Measurements from ENCODE around the gene EZR. TPM values are rescaled to one million over a fixed set of nuclear protein-coding genes. Genes with fewer than 3 reads are reported as not detected.

The EZR gene
- total and polyA plus RNA-seq, 9 of the 15 experiments (the other 6 are each of a cell fraction or from before 2014, with no cell fraction given) = 36.5 to 162 (median 104) TPM

DNA sequence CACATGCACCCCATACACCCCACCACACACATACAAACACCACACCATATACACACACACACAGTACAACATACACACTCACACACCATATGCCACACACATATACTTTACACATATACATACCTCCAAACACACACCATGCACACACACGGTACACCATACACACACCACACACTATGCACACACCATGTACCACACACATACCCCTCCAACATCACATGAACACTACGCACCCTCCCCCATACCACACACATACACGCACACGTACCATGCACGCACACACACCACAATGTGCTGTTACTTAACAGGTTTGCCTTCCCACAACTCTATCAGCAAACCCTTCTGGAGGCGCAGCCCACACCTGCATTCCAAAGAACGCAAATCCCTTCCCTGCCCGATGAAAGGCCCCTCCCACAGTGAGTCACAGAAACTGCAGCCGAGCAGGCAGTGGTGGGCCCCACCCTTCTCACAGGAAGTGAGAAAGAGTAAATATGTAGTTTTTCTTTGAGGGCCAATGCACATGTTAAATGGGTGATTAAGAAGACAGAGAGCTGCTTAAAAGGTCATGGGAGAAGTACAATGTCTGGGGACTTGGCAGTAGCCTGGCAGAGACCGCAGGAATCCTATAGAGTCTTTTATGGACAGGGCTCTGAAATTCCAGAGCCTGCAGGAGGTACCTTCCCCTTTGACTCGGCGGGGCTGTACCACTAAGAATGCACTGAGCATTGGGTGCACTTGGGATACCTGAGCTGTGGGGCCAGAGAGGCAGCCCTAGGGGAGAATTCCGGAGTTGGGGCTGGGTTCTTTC is 34.1 kb upstream of the EZR start (continued):
- TF ChIP-seq, protein P1, sequence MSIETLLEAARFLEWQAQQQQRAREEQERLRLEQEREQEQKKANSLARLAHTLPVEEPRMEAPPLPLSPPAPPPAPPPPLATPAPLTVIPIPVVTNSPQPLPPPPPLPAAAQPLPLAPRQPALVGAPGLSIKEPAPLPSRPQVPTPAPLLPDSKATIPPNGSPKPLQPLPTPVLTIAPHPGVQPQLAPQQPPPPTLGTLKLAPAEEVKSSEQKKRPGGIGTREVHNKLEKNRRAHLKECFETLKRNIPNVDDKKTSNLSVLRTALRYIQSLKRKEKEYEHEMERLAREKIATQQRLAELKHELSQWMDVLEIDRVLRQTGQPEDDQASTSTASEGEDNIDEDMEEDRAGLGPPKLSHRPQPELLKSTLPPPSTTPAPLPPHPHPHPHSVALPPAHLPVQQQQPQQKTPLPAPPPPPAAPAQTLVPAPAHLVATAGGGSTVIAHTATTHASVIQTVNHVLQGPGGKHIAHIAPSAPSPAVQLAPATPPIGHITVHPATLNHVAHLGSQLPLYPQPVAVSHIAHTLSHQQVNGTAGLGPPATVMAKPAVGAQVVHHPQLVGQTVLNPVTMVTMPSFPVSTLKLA (conservative IDR thresholded peaks at IDR 0.05) = peak; percentile 89 to 94
- TF ChIP-seq ZNF134 (CRISPR knock-in tag; conservative IDR thresholded peaks at IDR 0.05) (no peak), ZNF764 (CRISPR knock-in tag; IDR thresholded peaks at IDR 0.05; ENCODE audit: low read depth) (no peak), MTF1 (CRISPR knock-in tag; IDR thresholded peaks at IDR 0.05; ENCODE audit: borderline replicate concordance) (no peak; the same call in 1 of the 2 replicates), RBM34 (IDR thresholded peaks at IDR 0.05; ENCODE audit: borderline replicate concordance, insufficient read depth, low read length) (no peak), ZZZ3 (IDR thresholded peaks at IDR 0.05) (peak; percentile 77; the same call in 1 of the 2 replicates), HNRNPK (IDR thresholded peaks at IDR 0.05; ENCODE audit: low read depth, low read length, poor library complexity, severe bottlenecking) (no peak), ARID2 (IDR thresholded peaks at IDR 0.05) (peak; percentile 100), RNF2 (IDR thresholded peaks at IDR 0.05) (peak; percentile 99), CBFA2T3 (IDR thresholded peaks at IDR 0.05) (peak; percentile 99), SREBF2 (CRISPR knock-in tag; IDR thresholded peaks at IDR 0.05) (no peak), RFX7 (CRISPR knock-in tag; IDR thresholded peaks at IDR 0.05) (no peak), SIX5 (IDR thresholded peaks at IDR 0.05; ENCODE audit: borderline replicate concordance in 1 of 2, insufficient read depth in 1 of 2, low read depth in 1 of 2, low read length in 2 of 2) (no peak), CHCHD3 (CRISPR knock-in tag; IDR thresholded peaks at IDR 0.05) (no peak), ZNF146 (CRISPR knock-in tag; IDR thresholded peaks at IDR 0.05; ENCODE audit: unreplicated experiment) (no peak), KAT2B (IDR thresholded peaks at IDR 0.05; ENCODE audit: low read depth, low read length) (no peak), MCM3 (IDR thresholded peaks at IDR 0.05) (peak; percentile 92), FIP1L1 (IDR thresholded peaks at IDR 0.05; ENCODE audit: low read depth, low read length, poor library complexity, severe bottlenecking) (no peak), BRD4 (IDR thresholded peaks at IDR 0.05) (peak; percentile 39; the same call in 1 of the 2 replicates)
- TF ChIP-seq, protein P2, sequence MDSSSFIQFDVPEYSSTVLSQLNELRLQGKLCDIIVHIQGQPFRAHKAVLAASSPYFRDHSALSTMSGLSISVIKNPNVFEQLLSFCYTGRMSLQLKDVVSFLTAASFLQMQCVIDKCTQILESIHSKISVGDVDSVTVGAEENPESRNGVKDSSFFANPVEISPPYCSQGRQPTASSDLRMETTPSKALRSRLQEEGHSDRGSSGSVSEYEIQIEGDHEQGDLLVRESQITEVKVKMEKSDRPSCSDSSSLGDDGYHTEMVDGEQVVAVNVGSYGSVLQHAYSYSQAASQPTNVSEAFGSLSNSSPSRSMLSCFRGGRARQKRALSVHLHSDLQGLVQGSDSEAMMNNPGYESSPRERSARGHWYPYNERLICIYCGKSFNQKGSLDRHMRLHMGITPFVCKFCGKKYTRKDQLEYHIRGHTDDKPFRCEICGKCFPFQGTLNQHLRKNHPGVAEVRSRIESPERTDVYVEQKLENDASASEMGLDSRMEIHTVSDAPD (CRISPR knock-in tag; IDR thresholded peaks at IDR 0.05) = no peak
- TF ChIP-seq, protein P3, sequence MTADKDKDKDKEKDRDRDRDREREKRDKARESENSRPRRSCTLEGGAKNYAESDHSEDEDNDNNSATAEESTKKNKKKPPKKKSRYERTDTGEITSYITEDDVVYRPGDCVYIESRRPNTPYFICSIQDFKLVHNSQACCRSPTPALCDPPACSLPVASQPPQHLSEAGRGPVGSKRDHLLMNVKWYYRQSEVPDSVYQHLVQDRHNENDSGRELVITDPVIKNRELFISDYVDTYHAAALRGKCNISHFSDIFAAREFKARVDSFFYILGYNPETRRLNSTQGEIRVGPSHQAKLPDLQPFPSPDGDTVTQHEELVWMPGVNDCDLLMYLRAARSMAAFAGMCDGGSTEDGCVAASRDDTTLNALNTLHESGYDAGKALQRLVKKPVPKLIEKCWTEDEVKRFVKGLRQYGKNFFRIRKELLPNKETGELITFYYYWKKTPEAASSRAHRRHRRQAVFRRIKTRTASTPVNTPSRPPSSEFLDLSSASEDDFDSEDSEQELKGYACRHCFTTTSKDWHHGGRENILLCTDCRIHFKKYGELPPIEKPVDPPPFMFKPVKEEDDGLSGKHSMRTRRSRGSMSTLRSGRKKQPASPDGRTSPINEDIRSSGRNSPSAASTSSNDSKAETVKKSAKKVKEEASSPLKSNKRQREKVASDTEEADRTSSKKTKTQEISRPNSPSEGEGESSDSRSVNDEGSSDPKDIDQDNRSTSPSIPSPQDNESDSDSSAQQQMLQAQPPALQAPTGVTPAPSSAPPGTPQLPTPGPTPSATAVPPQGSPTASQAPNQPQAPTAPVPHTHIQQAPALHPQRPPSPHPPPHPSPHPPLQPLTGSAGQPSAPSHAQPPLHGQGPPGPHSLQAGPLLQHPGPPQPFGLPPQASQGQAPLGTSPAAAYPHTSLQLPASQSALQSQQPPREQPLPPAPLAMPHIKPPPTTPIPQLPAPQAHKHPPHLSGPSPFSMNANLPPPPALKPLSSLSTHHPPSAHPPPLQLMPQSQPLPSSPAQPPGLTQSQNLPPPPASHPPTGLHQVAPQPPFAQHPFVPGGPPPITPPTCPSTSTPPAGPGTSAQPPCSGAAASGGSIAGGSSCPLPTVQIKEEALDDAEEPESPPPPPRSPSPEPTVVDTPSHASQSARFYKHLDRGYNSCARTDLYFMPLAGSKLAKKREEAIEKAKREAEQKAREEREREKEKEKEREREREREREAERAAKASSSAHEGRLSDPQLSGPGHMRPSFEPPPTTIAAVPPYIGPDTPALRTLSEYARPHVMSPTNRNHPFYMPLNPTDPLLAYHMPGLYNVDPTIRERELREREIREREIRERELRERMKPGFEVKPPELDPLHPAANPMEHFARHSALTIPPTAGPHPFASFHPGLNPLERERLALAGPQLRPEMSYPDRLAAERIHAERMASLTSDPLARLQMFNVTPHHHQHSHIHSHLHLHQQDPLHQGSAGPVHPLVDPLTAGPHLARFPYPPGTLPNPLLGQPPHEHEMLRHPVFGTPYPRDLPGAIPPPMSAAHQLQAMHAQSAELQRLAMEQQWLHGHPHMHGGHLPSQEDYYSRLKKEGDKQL (CRISPR knock-in tag; IDR thresholded peaks at IDR 0.05; ENCODE audit: borderline replicate concordance) = peak; percentile 96
